ENCODE results near the gene KPNB1. TPM values are rescaled to one million over a fixed set of nuclear protein-coding genes. Genes with fewer than 3 reads are reported as not detected.
A peak's percentile ranks its signal among the peaks of the same experiment; 100 is the strongest.

KPNB1 gene
- total RNA-seq, 4 donors from 2014 or later, result 100 to 162 (median 139) TPM

DNA sequence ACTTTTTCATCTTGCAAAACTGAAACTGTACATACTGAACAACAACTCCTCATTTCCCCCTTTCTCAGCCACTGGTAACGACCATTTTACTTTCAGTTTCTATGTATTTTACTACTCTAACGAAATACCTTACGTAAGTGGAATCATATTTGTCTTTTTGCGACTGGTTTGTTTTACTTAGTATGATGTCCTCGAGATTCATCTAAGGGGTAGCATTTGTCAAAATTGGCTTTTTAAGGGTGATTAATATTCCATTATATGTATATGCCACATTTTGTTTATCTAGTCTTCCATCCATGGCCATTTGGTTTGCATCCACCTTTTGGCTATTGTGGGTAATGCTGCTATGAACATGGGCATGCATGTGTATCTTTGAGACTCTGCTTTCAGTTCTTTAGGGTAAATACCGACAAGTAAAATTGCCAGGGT lies 10.4 kb downstream of the KPNB1 start:
- peaks cover 1% of the 10 kb centered on the region for H3K4me1 ChIP-seq
- WGBS, result 75% methylated on average over 6 of the region's 6 CpGs
- no peak overlapping the region for H3K27ac ChIP-seq
- H3K4me3 ChIP-seq, result no peak overlapping the region
- no peaks in the 10 kb centered on the region for H3K9me3 ChIP-seq
- no peak for DNase-seq (ENCODE audit: low spot score in 2 of 2)
- peaks cover 97% of the 10 kb centered on the region for H3K36me3 ChIP-seq
- no peaks in the 10 kb centered on the region for H3K27me3 ChIP-seq
- TF ChIP-seq EP300 (IDR thresholded peaks at IDR 0.05) (no peak), POLR2AphosphoS5 (IDR thresholded peaks at IDR 0.05) (no peak), POLR2A (IDR thresholded peaks at IDR 0.05) (no peak)
- TF ChIP-seq, protein P1, sequence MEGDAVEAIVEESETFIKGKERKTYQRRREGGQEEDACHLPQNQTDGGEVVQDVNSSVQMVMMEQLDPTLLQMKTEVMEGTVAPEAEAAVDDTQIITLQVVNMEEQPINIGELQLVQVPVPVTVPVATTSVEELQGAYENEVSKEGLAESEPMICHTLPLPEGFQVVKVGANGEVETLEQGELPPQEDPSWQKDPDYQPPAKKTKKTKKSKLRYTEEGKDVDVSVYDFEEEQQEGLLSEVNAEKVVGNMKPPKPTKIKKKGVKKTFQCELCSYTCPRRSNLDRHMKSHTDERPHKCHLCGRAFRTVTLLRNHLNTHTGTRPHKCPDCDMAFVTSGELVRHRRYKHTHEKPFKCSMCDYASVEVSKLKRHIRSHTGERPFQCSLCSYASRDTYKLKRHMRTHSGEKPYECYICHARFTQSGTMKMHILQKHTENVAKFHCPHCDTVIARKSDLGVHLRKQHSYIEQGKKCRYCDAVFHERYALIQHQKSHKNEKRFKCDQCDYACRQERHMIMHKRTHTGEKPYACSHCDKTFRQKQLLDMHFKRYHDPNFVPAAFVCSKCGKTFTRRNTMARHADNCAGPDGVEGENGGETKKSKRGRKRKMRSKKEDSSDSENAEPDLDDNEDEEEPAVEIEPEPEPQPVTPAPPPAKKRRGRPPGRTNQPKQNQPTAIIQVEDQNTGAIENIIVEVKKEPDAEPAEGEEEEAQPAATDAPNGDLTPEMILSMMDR (IDR thresholded peaks at IDR 0.05), result no peak

DNA sequence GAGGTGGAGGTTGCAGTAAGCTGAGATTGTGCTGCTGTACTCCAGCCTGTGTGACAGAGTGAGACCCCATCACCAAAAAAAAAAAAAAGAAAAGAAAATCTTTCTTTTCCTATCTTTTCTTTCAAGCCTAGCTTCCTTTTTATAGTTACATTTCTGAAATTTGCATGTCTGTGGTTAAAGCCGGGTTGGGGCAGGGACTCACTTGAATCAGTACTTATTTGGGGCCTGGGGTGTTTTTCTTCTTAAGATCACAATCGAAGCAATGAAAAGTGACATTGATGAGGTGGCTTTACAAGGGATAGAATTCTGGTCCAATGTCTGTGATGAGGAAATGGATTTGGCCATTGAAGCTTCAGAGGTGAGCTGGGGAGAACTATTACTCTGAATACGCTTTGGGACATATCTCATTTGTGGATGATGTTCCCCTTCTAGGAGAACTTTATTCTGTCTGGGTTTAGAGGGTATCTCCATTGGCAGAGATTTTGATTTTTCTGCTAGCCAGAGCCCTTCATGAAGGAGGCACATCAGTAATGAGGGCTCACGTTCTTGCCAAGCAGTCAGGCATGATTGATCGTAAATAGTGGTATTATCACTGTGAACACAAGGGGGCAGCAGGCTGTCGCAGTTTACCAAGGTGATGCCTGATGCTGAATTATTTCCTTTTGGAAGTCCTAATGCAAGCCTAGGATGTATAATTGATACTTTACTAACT lies 14.3 kb downstream of the KPNB1 start:
- Histone ChIP-seq H3K36me3 (peaks cover 95% of the 10 kb centered on the region), H3K4me1 (no peaks in the 10 kb centered on the region), H3K27me3 (no peaks in the 10 kb centered on the region), H3K27ac (no peak overlapping the region), H3K9me3 (no peaks in the 10 kb centered on the region), H3K4me3 (no peak overlapping the region)
- no peak for DNase-seq (ENCODE audit: low spot score in 2 of 2)
- 45% methylated on average over 6 of the region's 6 CpGs for WGBS
- TF ChIP-seq EP300 (IDR thresholded peaks at IDR 0.05), result no peak
- TF ChIP-seq, protein P1 (IDR thresholded peaks at IDR 0.05), result peak; percentile 34 to 71

DNA sequence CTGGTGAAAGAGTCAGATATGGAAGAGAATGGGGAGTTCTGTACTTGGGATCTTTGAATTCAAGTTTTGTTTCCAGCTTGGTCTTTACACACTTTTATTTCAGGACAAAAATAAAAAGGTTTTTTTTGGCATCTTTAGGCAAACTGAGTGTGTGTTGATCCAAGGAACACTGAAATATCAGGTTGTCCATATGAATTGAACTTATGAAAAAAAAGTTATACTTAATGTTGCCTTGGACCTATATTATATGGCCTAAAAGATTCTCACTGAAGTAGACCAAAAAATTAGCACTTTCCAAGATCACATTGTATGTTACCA lies 14.9 kb downstream of the KPNB1 start:
- no peak for DNase-seq (ENCODE audit: low spot score in 2 of 2)
- H3K27ac ChIP-seq, result no peak overlapping the region

DNA sequence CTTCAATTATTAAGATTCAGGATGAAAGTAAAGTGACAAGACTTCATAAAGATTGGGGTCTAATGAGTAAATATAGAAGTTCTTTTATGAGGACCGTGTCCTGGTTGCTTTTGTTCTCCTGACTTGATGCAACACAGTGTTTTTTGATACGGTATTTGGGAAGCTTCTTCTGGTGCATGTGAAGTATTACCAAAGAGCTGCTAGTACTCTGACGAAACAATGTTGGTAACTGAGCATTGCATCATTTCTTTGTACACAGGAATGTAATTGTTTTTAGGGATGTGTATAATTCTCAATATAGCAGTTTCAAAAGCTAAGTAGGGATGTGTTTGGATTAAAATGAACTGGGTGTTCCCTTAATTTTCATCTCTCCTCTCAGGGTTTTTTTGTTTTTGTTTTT lies 15.9 kb downstream of the KPNB1 start:
- peaks cover 97% of the 10 kb centered on the region for H3K36me3 ChIP-seq
- no peak for DNase-seq (ENCODE audit: low spot score in 2 of 2)
- 73% methylated on average over 3 of the region's 3 CpGs for WGBS
- H3K9me3 ChIP-seq, result no peaks in the 10 kb centered on the region
- H3K27ac ChIP-seq, result no peak overlapping the region
- H3K27me3 ChIP-seq, result no peaks in the 10 kb centered on the region
- H3K4me3 ChIP-seq, result no peak overlapping the region
- TF ChIP-seq POLR2AphosphoS5 (IDR thresholded peaks at IDR 0.05) (no peak), POLR2A (IDR thresholded peaks at IDR 0.05) (no peak), EP300 (IDR thresholded peaks at IDR 0.05) (no peak)
- TF ChIP-seq, protein P1 (IDR thresholded peaks at IDR 0.05), result no peak
- H3K4me1 ChIP-seq, result no peaks in the 10 kb centered on the region

More for the DNA sequence above, 14.9 kb downstream of the KPNB1 start:
- Histone ChIP-seq H3K27me3 (no peaks in the 10 kb centered on the region), H3K4me3 (no peak overlapping the region), H3K9me3 (no peaks in the 10 kb centered on the region), H3K36me3 (peaks cover 95% of the 10 kb centered on the region), H3K4me1 (no peaks in the 10 kb centered on the region)
- TF ChIP-seq POLR2AphosphoS5 (IDR thresholded peaks at IDR 0.05), result no peak
- no peak for TF ChIP-seq POLR2A (IDR thresholded peaks at IDR 0.05)
- no peak for TF ChIP-seq EP300 (IDR thresholded peaks at IDR 0.05)
- TF ChIP-seq, protein P1 (IDR thresholded peaks at IDR 0.05), result no peak

DNA sequence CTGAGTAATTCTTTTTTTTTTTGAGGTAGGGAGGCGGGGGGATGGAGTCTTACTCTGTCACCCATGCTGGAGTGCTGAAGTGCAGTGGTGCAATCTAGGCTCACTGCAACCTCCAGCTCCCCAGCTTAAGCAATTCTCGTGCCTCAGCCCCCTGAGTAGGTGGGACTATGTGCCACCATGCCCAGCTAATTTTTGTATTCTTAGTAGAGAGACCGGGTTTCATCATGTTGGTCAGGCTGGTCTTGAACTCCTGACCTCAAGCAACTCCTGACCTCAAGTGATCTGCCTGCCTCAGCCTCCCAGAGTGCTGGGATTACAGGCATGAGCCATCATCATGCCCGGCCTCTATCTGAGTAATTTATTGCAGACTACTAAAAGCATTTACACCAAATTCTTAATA lies 19.4 kb downstream of the KPNB1 start:
- no peak overlapping the region for H3K27ac ChIP-seq
- DNase-seq (ENCODE audit: low spot score in 2 of 2), result no peak
- TF ChIP-seq, protein P1 (IDR thresholded peaks at IDR 0.05), result no peak
- TF ChIP-seq POLR2AphosphoS5 (IDR thresholded peaks at IDR 0.05), result no peak
- no peak for TF ChIP-seq POLR2A (IDR thresholded peaks at IDR 0.05)
- no peak for TF ChIP-seq EP300 (IDR thresholded peaks at IDR 0.05)
- H3K27me3 ChIP-seq, result no peaks in the 10 kb centered on the region
- H3K4me3 ChIP-seq, result no peak overlapping the region
- WGBS, result 93% methylated on average over 4 of the region's 4 CpGs
- H3K36me3 ChIP-seq, result peaks cover 98% of the 10 kb centered on the region
- no peaks in the 10 kb centered on the region for H3K4me1 ChIP-seq
- H3K9me3 ChIP-seq, result no peaks in the 10 kb centered on the region

All from suprapubic skin (tissue), 4 donors.